NCI-H510A (cell line): Measurements from ENCODE around the gene CENPQ.

Experiments
- DNase-seq: peaks from one replicate; lab custom pipeline; 2025; lab: John Stamatoyannopoulos, UW

CENPQ gene

DNA sequence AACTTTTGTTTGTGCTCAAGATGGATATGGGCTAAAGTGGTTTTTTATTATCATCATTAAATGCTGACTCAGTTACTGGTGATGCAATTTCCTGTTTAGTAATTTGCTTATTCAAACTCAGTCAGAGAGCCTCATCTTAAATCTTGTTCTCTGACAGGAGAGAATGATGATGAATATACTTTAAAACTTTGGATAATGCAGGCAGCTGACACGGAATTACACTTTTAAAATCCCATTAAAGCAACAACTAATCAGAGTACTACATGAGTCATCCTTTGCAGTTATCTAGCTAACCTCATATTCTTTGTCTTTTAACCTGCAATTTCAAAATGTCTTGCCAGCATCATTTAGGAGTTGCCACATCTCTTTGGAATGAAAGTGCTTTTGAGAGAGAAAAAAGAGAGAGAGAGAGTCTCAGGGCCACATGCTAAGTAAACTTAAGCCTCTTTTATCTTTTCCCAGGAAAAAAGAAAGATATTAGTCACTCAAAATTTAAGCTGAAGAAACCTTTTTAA lies 78.1 kb downstream of the CENPQ start:
- no peak for DNase-seq

DNA sequence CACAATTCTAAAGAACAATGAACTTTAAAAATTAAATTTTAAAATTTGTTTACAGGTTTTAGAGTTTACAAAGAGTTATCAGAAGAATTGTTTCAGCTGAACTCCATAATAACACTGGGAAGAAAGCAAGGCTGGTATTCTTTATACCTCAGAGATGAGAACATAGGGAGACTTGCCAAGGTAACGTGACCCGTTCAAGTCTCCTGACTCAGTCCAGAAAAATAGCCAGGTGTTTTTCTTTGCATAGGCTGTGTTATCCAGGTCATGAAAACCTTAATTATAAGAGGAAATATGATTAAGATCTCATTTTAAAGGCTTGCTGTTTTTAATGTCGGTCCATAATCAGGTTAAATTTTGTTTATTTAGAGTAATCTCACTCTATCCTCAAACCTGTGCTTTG lies 78.8 kb downstream of the CENPQ start:
- DNase-seq: no peak
